Chondrocyte (in vitro differentiated cells): ENCODE results near the gene ERG28. TPM values are rescaled to one million over a fixed set of nuclear protein-coding genes. Genes with fewer than 3 reads are reported as not detected.

Experiments
- DNase-seq: peaks from one replicate; pipeline ENCODE4 v3.0.0; 2021; ENCODE audit warnings: mixed read lengths, low spot score
- H3K27ac Mint-ChIP-seq: one replicate; pipeline ENCODE4 v1.8.0; 2021; ENCODE audit warnings: mild to moderate bottlenecking, moderate library complexity, mixed read lengths; ENCODE audit not compliant: unreplicated experiment
- H3K27me3 Mint-ChIP-seq: 2 replicates; pipeline ENCODE4 v1.8.0; 2021; ENCODE audit warnings: low read depth, mixed read lengths
- H3K36me3 Mint-ChIP-seq: 2 replicates; pipeline ENCODE4 v1.8.0; 2021; ENCODE audit warnings: low read depth, mixed read lengths
- H3K4me1 Mint-ChIP-seq: 2 replicates; pipeline ENCODE4 v1.8.0; 2021; ENCODE audit warnings: low read depth, mild to moderate bottlenecking, mixed read lengths
- H3K4me3 Mint-ChIP-seq: one replicate; pipeline ENCODE4 v1.8.0; 2021; ENCODE audit warnings: mild to moderate bottlenecking, moderate library complexity, mixed read lengths; ENCODE audit not compliant: unreplicated experiment
- H3K9me3 Mint-ChIP-seq: 2 replicates; pipeline ENCODE4 v1.8.0; 2021; ENCODE audit warnings: low read depth, mixed read lengths
- total RNA-seq: library from RNA; stranded (reverse); gene quantifications from 3 replicates; pipeline ENCODE4 v1.2.1, GENCODE V29; 2021
- TF ChIP-seq, protein P1 (sequence below): fragments of 200-600 bp; sonication (generic); IDR thresholded peaks from 2 replicates; pipeline ENCODE4 v1.5.0; 2021; ENCODE audit warnings: antibody characterized with exemption, mild to moderate bottlenecking, moderate library complexity

Gene ERG28
- total RNA-seq, 1 donor from 2014 or later = 16.7 TPM

GRCh38 chr14:75673345-75674035 lies 12.8 kb upstream of the ERG28 start:
- Mint-ChIP-seq H3K4me1 (no peaks in the 10 kb centered on the region), H3K27ac (no peak overlapping the region), H3K27me3 (no peaks in the 10 kb centered on the region), H3K9me3 (peaks cover 12% of the 10 kb centered on the region), H3K4me3 (no peak overlapping the region), H3K36me3 (peaks cover 22% of the 10 kb centered on the region)
- TF ChIP-seq, protein P1, sequence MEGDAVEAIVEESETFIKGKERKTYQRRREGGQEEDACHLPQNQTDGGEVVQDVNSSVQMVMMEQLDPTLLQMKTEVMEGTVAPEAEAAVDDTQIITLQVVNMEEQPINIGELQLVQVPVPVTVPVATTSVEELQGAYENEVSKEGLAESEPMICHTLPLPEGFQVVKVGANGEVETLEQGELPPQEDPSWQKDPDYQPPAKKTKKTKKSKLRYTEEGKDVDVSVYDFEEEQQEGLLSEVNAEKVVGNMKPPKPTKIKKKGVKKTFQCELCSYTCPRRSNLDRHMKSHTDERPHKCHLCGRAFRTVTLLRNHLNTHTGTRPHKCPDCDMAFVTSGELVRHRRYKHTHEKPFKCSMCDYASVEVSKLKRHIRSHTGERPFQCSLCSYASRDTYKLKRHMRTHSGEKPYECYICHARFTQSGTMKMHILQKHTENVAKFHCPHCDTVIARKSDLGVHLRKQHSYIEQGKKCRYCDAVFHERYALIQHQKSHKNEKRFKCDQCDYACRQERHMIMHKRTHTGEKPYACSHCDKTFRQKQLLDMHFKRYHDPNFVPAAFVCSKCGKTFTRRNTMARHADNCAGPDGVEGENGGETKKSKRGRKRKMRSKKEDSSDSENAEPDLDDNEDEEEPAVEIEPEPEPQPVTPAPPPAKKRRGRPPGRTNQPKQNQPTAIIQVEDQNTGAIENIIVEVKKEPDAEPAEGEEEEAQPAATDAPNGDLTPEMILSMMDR = no peak
- DNase-seq = no peak

- no peak overlapping the region for H3K27ac Mint-ChIP-seq
- no peaks in the 10 kb centered on the region for H3K27me3 Mint-ChIP-seq
- H3K36me3 Mint-ChIP-seq = peaks cover 22% of the 10 kb centered on the region
- H3K4me1 Mint-ChIP-seq = no peaks in the 10 kb centered on the region
- DNase-seq = no peak
- TF ChIP-seq, protein P1 = no peak
- H3K9me3 Mint-ChIP-seq = peaks cover 12% of the 10 kb centered on the region
- no peak overlapping the region for H3K4me3 Mint-ChIP-seq
Observed at GRCh38 chr14:75672605-75673192, 12.0 kb upstream of the ERG28 start.

DNA sequence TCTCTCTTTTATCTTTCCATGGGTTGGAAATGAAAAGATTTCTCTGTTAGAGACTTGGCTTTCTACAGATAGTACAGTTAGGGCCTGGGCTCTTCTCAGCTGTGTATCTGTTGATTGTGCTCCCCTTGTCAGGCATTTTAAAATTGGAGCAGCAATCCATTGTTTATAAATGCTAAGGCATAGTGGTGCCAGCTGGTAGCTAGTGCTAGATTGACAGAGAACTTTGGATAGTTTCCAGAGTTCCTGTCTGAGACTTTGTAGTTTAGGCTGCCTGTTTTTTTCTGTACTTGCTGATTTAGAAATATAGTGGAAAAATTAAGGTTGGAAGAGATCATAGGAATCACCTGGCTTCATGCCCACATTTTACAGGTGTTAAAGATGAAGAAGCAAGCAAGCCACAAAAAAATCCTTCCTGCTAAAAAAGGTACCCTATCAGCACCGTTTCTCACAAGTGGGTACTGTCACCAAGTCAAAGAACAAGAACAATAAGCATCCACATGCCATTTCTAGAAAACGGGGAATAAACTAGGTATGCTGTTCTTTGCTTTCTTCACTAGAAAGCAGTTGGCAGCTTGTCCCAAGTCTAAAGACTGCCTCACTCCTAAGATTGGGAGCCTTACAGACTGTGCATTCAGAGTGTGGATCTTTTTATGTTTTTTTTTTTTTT lies 6.6 kb upstream of the ERG28 start:
- no peak overlapping the region for H3K4me3 Mint-ChIP-seq
- H3K4me1 Mint-ChIP-seq = peaks cover 6% of the 10 kb centered on the region
- TF ChIP-seq, protein P1 = no peak
- H3K36me3 Mint-ChIP-seq = peaks cover 18% of the 10 kb centered on the region
- H3K27ac Mint-ChIP-seq = no peak overlapping the region
- peaks cover 7% of the 10 kb centered on the region for H3K9me3 Mint-ChIP-seq
- no peak for DNase-seq
- no peaks in the 10 kb centered on the region for H3K27me3 Mint-ChIP-seq

- no peak overlapping the region for H3K4me3 Mint-ChIP-seq
- no peak overlapping the region for H3K27ac Mint-ChIP-seq
- DNase-seq = no peak
- H3K36me3 Mint-ChIP-seq = peaks cover 3% of the 10 kb centered on the region
- peaks cover 27% of the 10 kb centered on the region for H3K4me1 Mint-ChIP-seq
- H3K27me3 Mint-ChIP-seq = no peaks in the 10 kb centered on the region
- TF ChIP-seq, protein P1 = no peak
- H3K9me3 Mint-ChIP-seq = no peaks in the 10 kb centered on the region
Observed at GRCh38 chr14:75662966-75663365, 2.3 kb upstream of the ERG28 start.

DNA sequence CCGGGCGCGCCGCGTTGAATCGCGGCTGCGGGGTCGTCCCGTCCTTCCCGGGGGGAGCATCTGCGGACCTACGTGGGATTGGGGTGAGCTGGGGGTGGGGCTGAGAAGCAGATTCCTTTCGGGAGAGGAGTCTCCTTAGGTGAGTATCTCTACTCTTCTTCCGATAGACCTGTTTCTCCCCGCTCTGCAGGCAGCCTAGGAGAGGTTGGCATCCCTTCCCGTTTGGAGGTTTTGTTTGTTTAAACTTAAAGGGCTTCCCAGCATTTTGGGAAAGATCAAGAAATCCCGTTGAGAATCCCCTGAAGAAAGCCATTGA lies 781 bp upstream of the ERG28 start:
- Mint-ChIP-seq H3K9me3 (no peaks in the 10 kb centered on the region), H3K4me3 (peak overlapping the region; percentile 100), H3K36me3 (peaks cover 3% of the 10 kb centered on the region), H3K27me3 (no peaks in the 10 kb centered on the region), H3K4me1 (peaks cover 27% of the 10 kb centered on the region), H3K27ac (peak overlapping the region; percentile 87)
- no peak for DNase-seq
- TF ChIP-seq, protein P1 = no peak
